Esophagus squamous epithelium (tissue), 5 donors: ENCODE data around the gene FCHSD1. TPM values are rescaled to one million over a fixed set of nuclear protein-coding genes. Genes with fewer than 3 reads are reported as not detected.

ENCODE experiments used
- DNase-seq: peaks from one replicate; lab custom pipeline; 2025; lab: John Stamatoyannopoulos, UW
- H3K27ac ChIP-seq, 4 donors: fragments of 200-600 bp; sonication (generic); one replicate each; pipeline ENCODE4 v1.5.1; 2016 to 2019; ENCODE audit warnings: mild to moderate bottlenecking in 1 of 4
- H3K27me3 ChIP-seq, 4 donors: fragments of 200-600 bp; sonication (generic); 1 replicate in 3 of 4; 2 replicates in 1 of 4; pipeline versions ENCODE4 v1.5.1 to v1.6.0; 2017 to 2021; ENCODE audit warnings: antibody characterized with exemption in 1 of 4
- H3K36me3 ChIP-seq, 3 donors: fragments of 200-600 bp; sonication (generic); one replicate each; pipeline ENCODE4 v1.5.1; 2016 to 2019
- H3K4me1 ChIP-seq, 3 donors: fragments of 200-600 bp; sonication (generic); one replicate each; pipeline ENCODE4 v1.5.1; 2017 to 2019
- H3K4me3 ChIP-seq, 4 donors: fragments of 200-600 bp; sonication (generic); 1 replicate in 3 of 4; 2 replicates in 1 of 4; pipeline ENCODE4 v1.5.1; 2016 to 2019; ENCODE audit warnings: mild to moderate bottlenecking in 2 of 4, moderate library complexity in 1 of 4
- H3K9me3 ChIP-seq, 3 donors: fragments of 200-600 bp; sonication (generic); one replicate each; pipeline ENCODE4 v1.5.1; 2016 to 2019
- CTCF ChIP-seq, 6 experiments: fragments of 450-650 bp in 4 of 6; fragments of 200-600 bp in 2 of 6; sonication (generic) in 2 of 6; IDR thresholded peaks; one replicate each; pipeline ENCODE4 v1.5.1; 2016 to 2019; ENCODE audit warnings: antibody characterized with exemption in 6 of 6, mild to moderate bottlenecking in 4 of 6, moderate library complexity in 4 of 6
- POLR2A ChIP-seq, 4 donors: fragments of 450-650 bp; IDR thresholded peaks; one replicate each; pipeline ENCODE4 v1.6.1; 2017; ENCODE audit warnings: antibody characterized with exemption in 4 of 4, mild to moderate bottlenecking in 4 of 4, moderate library complexity in 3 of 4
- WGBS, 2 donors: methylation state at CpG; one replicate each; pipeline ENCODE4 v1.1.5; 2018; 5-methylcytosine and 5-hydroxymethylcytosine counted together
- intact Hi-C: fragments of 100-400 bp; cut with DNase I; formaldehyde crosslinking; loops from one replicate; pipeline ENCODE4 v1.15.0; 2022
- total RNA-seq, 4 donors: library from RNA; depleted of rRNA; stranded (reverse); fragments of >200 nt; gene quantifications; one replicate each; pipeline ENCODE4 v1.1.0, GENCODE V29; 2016
- donor health status: DM: yes; HTN: yes; CAD: no.

FCHSD1 gene
- 10 to 100 TPM in 2 of 4 donors, 1 to 10 TPM in 2; 6.0 to 27.7 (median 10.4) TPM for total RNA-seq

GRCh38 chr5:141650851-141651727 is at the start of gene FCHSD1:
FCHSD1 (minus strand) TSS chr5:141651418; CDS start chr5:141651368, 50 bp downstream.
- WGBS, 2 donors: 4 to 10% methylated on average over 13 to 20 of the region's 50 CpGs
- peaks cover 10 to 20% (median 13%) of the 10 kb centered on the region in 3 donors for H3K4me1 ChIP-seq
- TF ChIP-seq CTCF (IDR thresholded peaks at IDR 0.05): peak in 1 of 6 experiments; percentile 11
- peak in 1 of 4 donors; percentile 35 for TF ChIP-seq POLR2A (IDR thresholded peaks at IDR 0.05)

GRCh38 chr5:141697586-141697985 is 46.4 kb upstream of the FCHSD1 start:
- Histone ChIP-seq H3K4me3 (no peak overlapping the region), H3K4me1 (peaks cover 5 to 21% (median 14%) of the 10 kb centered on the region in 3 donors), H3K36me3 (no peaks in the 10 kb centered on the region), H3K27me3 (peaks cover 0 to 65% (median 4%) of the 10 kb centered on the region in 4 donors), H3K27ac (no peak overlapping the region), H3K9me3 (no peaks in the 10 kb centered on the region)
- no peak for DNase-seq
- no peak for TF ChIP-seq POLR2A (IDR thresholded peaks at IDR 0.05)
- no peak for TF ChIP-seq CTCF (IDR thresholded peaks at IDR 0.05)
- WGBS, 2 donors: 80 to 93% methylated on average over 3 of the region's 3 CpGs
- intact Hi-C loops: no loop called here

More at GRCh38 chr5:141650851-141651727, at the start of gene FCHSD1:
- H3K9me3 ChIP-seq: no peaks in the 10 kb centered on the region
- peak within 1 kb of the TSS; percentile 59 to 86 (median 72) for H3K4me3 ChIP-seq
- peak within 1 kb of the TSS; percentile 75 to 84 (median 80) for H3K27ac ChIP-seq
- peak; percentile 43 for DNase-seq
- no peaks in the 10 kb centered on the region for H3K27me3 ChIP-seq
- H3K36me3 ChIP-seq: peaks cover 0 to 39% (median 0%) of the 10 kb centered on the region in 3 donors
- intact Hi-C loops: no loop called here

GRCh38 chr5:141696431-141696830 is 45.2 kb upstream of the FCHSD1 start:
- H3K27me3 ChIP-seq: peaks cover 0 to 57% (median 1%) of the 10 kb centered on the region in 4 donors
- intact Hi-C loops: no loop called here
- H3K4me1 ChIP-seq: peaks cover 6 to 19% (median 6%) of the 10 kb centered on the region in 3 donors

GRCh38 chr5:141695627-141696215 is 44.5 kb upstream of the FCHSD1 start:
- no peak for TF ChIP-seq CTCF (IDR thresholded peaks at IDR 0.05)
- no peak for TF ChIP-seq POLR2A (IDR thresholded peaks at IDR 0.05)
- peaks cover 0 to 54% (median 0%) of the 10 kb centered on the region in 4 donors for H3K27me3 ChIP-seq
- H3K4me3 ChIP-seq: no peak overlapping the region
- H3K4me1 ChIP-seq: peaks cover 6 to 19% (median 6%) of the 10 kb centered on the region in 3 donors
- 50 to 56% methylated on average over 10 to 11 of the region's 11 CpGs for WGBS, 2 donors
- H3K9me3 ChIP-seq: no peaks in the 10 kb centered on the region
- intact Hi-C loops: no loop called here
- no peak overlapping the region for H3K27ac ChIP-seq
- no peak for DNase-seq
- no peaks in the 10 kb centered on the region for H3K36me3 ChIP-seq

More at GRCh38 chr5:141696431-141696830, 45.2 kb upstream of the FCHSD1 start:
- TF ChIP-seq CTCF (IDR thresholded peaks at IDR 0.05) (no peak), POLR2A (IDR thresholded peaks at IDR 0.05) (no peak)
- H3K36me3 ChIP-seq: no peaks in the 10 kb centered on the region
- H3K9me3 ChIP-seq: no peaks in the 10 kb centered on the region
- DNase-seq: no peak
- H3K27ac ChIP-seq: no peak overlapping the region
- H3K4me3 ChIP-seq: no peak overlapping the region
- WGBS, 2 donors: no CpG with 5 or more reads among the region's 2 CpGs
